ENCODE data around the gene FOXA2. TPM values are rescaled to one million over a fixed set of nuclear protein-coding genes. Genes with fewer than 3 reads are reported as not detected.

Gene FOXA2
- total and polyA plus RNA-seq, 2 donors (not counting 1 experiment from before 2014, with no cell fraction given) = not detected

- Mint-ChIP-seq H3K27me3 (peaks cover 3% of the 10 kb centered on the region), H3K9me3 (ENCODE audit: insufficient read depth) (no peaks in the 10 kb centered on the region), H3K4me1 (no peaks in the 10 kb centered on the region), H3K4me3 (no peak overlapping the region), H3K27ac (no peak overlapping the region)
- no peaks in the 10 kb centered on the region for H3K79me2 ChIP-seq (ENCODE audit: control insufficient read depth, insufficient read depth, low read length)
- H3K4me1 ChIP-seq (ENCODE audit: control insufficient read depth in 2 of 2, insufficient read depth in 2 of 2, low read length in 2 of 2) = no peaks in the 10 kb centered on the region
- H3K4me2 ChIP-seq (replicated peaks; ENCODE audit: low read depth, low read length, poor library complexity, severe bottlenecking) = no peak overlapping the region
- no peaks in the 10 kb centered on the region for H4K20me1 ChIP-seq (ENCODE audit: control insufficient read depth, insufficient read depth, low read length, poor library complexity, severe bottlenecking)
- H3K27me3 ChIP-seq (replicated peaks in 1 of 4; ENCODE audit: control extremely low read depth in 1 of 4, control insufficient read depth in 3 of 4, insufficient read depth in 4 of 4, low read length in 3 of 4) = no peaks in the 10 kb centered on the region
- TF ChIP-seq EZH2 (IDR thresholded peaks at IDR 0.05; ENCODE audit: borderline replicate concordance, insufficient read depth, low read depth, low read length, poor library complexity, severe bottlenecking) (no peak), CTCF (IDR thresholded peaks at IDR 0.05) (no peak)
- ATAC-seq (ENCODE audit: low read depth) (no peak), DNase-seq (no peak)
- ChIA-PET POLR2A (no interaction called here), CTCF (no interaction called here)
- intact Hi-C loops (cut with micrococcal nuclease) = no loop called here
- no peaks in the 10 kb centered on the region for H3K9me3 ChIP-seq (ENCODE audit: control extremely low read depth in 1 of 3, control insufficient read depth in 2 of 3, insufficient read depth in 1 of 3, low read length in 2 of 3)
- no peak overlapping the region for H3K4me3 ChIP-seq (ENCODE audit: control extremely low read depth in 1 of 5, extremely low read depth in 1 of 5, insufficient read depth in 1 of 5, low read depth in 2 of 5, low read length in 4 of 5)
- H3K27ac ChIP-seq (ENCODE audit: low read length in 2 of 2) = no peak overlapping the region
- no peak overlapping the region for H3K9ac ChIP-seq (ENCODE audit: low read length)
- WGBS (ENCODE audit: insufficient coverage) = 79% methylated on average over 3 of the region's 4 CpGs
- H3K36me3 ChIP-seq (replicated peaks in 1 of 2; ENCODE audit: control extremely low read depth in 1 of 2, control insufficient read depth in 1 of 2, extremely low read depth in 1 of 2, insufficient read depth in 2 of 2, low read length in 1 of 2) = no peaks in the 10 kb centered on the region
- no peak overlapping the region for H2AFZ ChIP-seq (ENCODE audit: insufficient read depth, low read depth, low read length, poor library complexity, severe bottlenecking)
These were observed 47.2 kb downstream of the FOXA2 start for GRCh38 chr20:22536956-22537756.

GRCh38 chr20:22536141-22536828, 48.1 kb downstream of the FOXA2 start:
- intact Hi-C loops (cut with micrococcal nuclease) = no loop called here
- Histone ChIP-seq H3K9ac (ENCODE audit: low read length) (no peak overlapping the region), H3K4me2 (replicated peaks; ENCODE audit: low read depth, low read length, poor library complexity, severe bottlenecking) (no peak overlapping the region), H3K4me3 (ENCODE audit: control extremely low read depth in 1 of 5, extremely low read depth in 1 of 5, insufficient read depth in 1 of 5, low read depth in 2 of 5, low read length in 4 of 5) (no peak overlapping the region), H3K4me1 (ENCODE audit: control insufficient read depth in 2 of 2, insufficient read depth in 2 of 2, low read length in 2 of 2) (no peaks in the 10 kb centered on the region), H3K36me3 (replicated peaks in 1 of 2; ENCODE audit: control extremely low read depth in 1 of 2, control insufficient read depth in 1 of 2, extremely low read depth in 1 of 2, insufficient read depth in 2 of 2, low read length in 1 of 2) (no peaks in the 10 kb centered on the region), H2AFZ (ENCODE audit: insufficient read depth, low read depth, low read length, poor library complexity, severe bottlenecking) (no peak overlapping the region), H3K27ac (ENCODE audit: low read length in 2 of 2) (no peak overlapping the region), H3K27me3 (replicated peaks in 1 of 4; ENCODE audit: control extremely low read depth in 1 of 4, control insufficient read depth in 3 of 4, insufficient read depth in 4 of 4, low read length in 3 of 4) (no peaks in the 10 kb centered on the region), H4K20me1 (ENCODE audit: control insufficient read depth, insufficient read depth, low read length, poor library complexity, severe bottlenecking) (no peaks in the 10 kb centered on the region), H3K9me3 (ENCODE audit: control extremely low read depth in 1 of 3, control insufficient read depth in 2 of 3, insufficient read depth in 1 of 3, low read length in 2 of 3) (no peaks in the 10 kb centered on the region), H3K79me2 (ENCODE audit: control insufficient read depth, insufficient read depth, low read length) (no peaks in the 10 kb centered on the region)
- ATAC-seq (ENCODE audit: low read depth) (no peak), DNase-seq (no peak)
- no peaks in the 10 kb centered on the region for H3K9me3 Mint-ChIP-seq (ENCODE audit: insufficient read depth)
- H3K4me1 Mint-ChIP-seq = no peaks in the 10 kb centered on the region
- POLR2A ChIA-PET = no interaction called here
- TF ChIP-seq EZH2 (IDR thresholded peaks at IDR 0.05; ENCODE audit: borderline replicate concordance, insufficient read depth, low read depth, low read length, poor library complexity, severe bottlenecking) (no peak), CTCF (IDR thresholded peaks at IDR 0.05) (no peak)
- H3K27me3 Mint-ChIP-seq = peaks cover 3% of the 10 kb centered on the region
- 84% methylated on average over 5 of the region's 5 CpGs for WGBS (ENCODE audit: insufficient coverage)
- H3K4me3 Mint-ChIP-seq = no peak overlapping the region
- CTCF ChIA-PET = no interaction called here
- no peak overlapping the region for H3K27ac Mint-ChIP-seq
